Measurements from ENCODE around the gene DHX29. TPM values are rescaled to one million over a fixed set of nuclear protein-coding genes. Genes with fewer than 3 reads are reported as not detected.

DHX29 gene
- total RNA-seq, 1 experiment from 2014 or later = 24.3 TPM

GRCh38 chr5:55333017-55333416, 25.5 kb upstream of the DHX29 start:
- peaks cover 13 to 39% of the 10 kb centered on the region in 2 experiments for H3K36me3 ChIP-seq (ENCODE audit: control insufficient read depth in 1 of 2, insufficient read depth in 2 of 2, low read length in 2 of 2)
- no peak for DNase-seq (ENCODE audit: low read depth, low spot score)

More at GRCh38 chr5:55333017-55333416, 25.5 kb upstream of the DHX29 start:
- Histone ChIP-seq H3K9ac (ENCODE audit: low read length) (no peak overlapping the region), H3K4me2 (ENCODE audit: low read length) (no peak overlapping the region), H3K27me3 (ENCODE audit: insufficient read depth, low read length) (no peaks in the 10 kb centered on the region), H3K9me3 (ENCODE audit: control insufficient read depth in 1 of 2, insufficient read depth in 1 of 2, low read depth in 1 of 2, low read length in 2 of 2) (no peaks in the 10 kb centered on the region), H3K27ac (ENCODE audit: low read depth, low read length) (no peak overlapping the region), H3K4me3 (replicated peaks in 1 of 2; ENCODE audit: low read depth in 1 of 2, low read length in 2 of 2) (no peak overlapping the region), H3K79me2 (ENCODE audit: insufficient read depth, low read length) (peaks cover 99% of the 10 kb centered on the region), H2AFZ (ENCODE audit: low read depth, low read length, poor library complexity, severe bottlenecking) (no peak overlapping the region), H4K20me1 (ENCODE audit: insufficient read depth) (peaks cover 8% of the 10 kb centered on the region; the same call in 1 of the 2 replicates), H3K4me1 (ENCODE audit: control insufficient read depth in 1 of 2, insufficient read depth in 2 of 2, low read length in 2 of 2) (no peaks in the 10 kb centered on the region), H3K9me2 (ENCODE audit: insufficient read depth) (no peaks in the 10 kb centered on the region)
- intact Hi-C loops (cut with micrococcal nuclease) = no loop called here
- BruUV-seq (replicated peaks) = no TSS peak
- CTCF ChIA-PET = no interaction called here
- no peak for ATAC-seq
- RAD21 ChIA-PET (ENCODE audit: low non-redundant PET in 1 of 2, low total read pairs in 2 of 2, uncharacterized antibody in 2 of 2, unreplicated experiment in 2 of 2) = no interaction called here
- TF ChIP-seq SRF (IDR thresholded peaks at IDR 0.05; ENCODE audit: low read depth) (no peak), EZH2 (IDR thresholded peaks at IDR 0.05) (no peak), ELF1 (IDR thresholded peaks at IDR 0.05; ENCODE audit: borderline replicate concordance, low read depth) (no peak), CTCF (IDR thresholded peaks at IDR 0.05 in 2 of 3, conservative IDR thresholded peaks at IDR 0.05 in 1 of 3; ENCODE audit: borderline replicate concordance in 1 of 3, insufficient read depth in 1 of 3, low read depth in 2 of 3, low read length in 2 of 3) (no peak), SP1 (IDR thresholded peaks at IDR 0.05; ENCODE audit: low read depth) (no peak), CBX3 (IDR thresholded peaks at IDR 0.05; ENCODE audit: low read depth) (no peak), SIN3A (IDR thresholded peaks at IDR 0.05; ENCODE audit: low read depth) (no peak), YY1 (IDR thresholded peaks at IDR 0.05; ENCODE audit: extremely low read depth, insufficient replicate concordance, low read depth, low read length) (no peak), FOSL1 (IDR thresholded peaks at IDR 0.05; ENCODE audit: low read depth) (no peak), TCF7L2 (IDR thresholded peaks at IDR 0.05; ENCODE audit: borderline replicate concordance, extremely low read depth, insufficient read depth, insufficient read length) (no peak), ZNF274 (IDR thresholded peaks at IDR 0.05; ENCODE audit: low read depth, low read length) (no peak), ATF3 (IDR thresholded peaks at IDR 0.05) (no peak), POLR2AphosphoS5 (IDR thresholded peaks at IDR 0.05; ENCODE audit: low read depth, low read length) (no peak), EGR1 (IDR thresholded peaks at IDR 0.05; ENCODE audit: low read depth) (no peak), ZFX (IDR thresholded peaks at IDR 0.05) (no peak), POLR2A (IDR thresholded peaks at IDR 0.05; ENCODE audit: borderline replicate concordance, extremely low read depth, insufficient read depth, insufficient read length) (no peak), JUND (IDR thresholded peaks at IDR 0.05) (no peak), EZH2phosphoT487 (IDR thresholded peaks at IDR 0.05; ENCODE audit: borderline replicate concordance) (no peak), CEBPB (IDR thresholded peaks at IDR 0.05; ENCODE audit: low read depth) (no peak)
- POLR2A ChIA-PET = no interaction called here

Measured in HCT116 (cell line).